Measurements from ENCODE around the gene SPOP.
"Not testable (repeated sequence)": the region's sequence is repeated elsewhere in the genome, so short reads cannot be mapped to it uniquely, and the experiment has no call there.

SPOP gene

DNA sequence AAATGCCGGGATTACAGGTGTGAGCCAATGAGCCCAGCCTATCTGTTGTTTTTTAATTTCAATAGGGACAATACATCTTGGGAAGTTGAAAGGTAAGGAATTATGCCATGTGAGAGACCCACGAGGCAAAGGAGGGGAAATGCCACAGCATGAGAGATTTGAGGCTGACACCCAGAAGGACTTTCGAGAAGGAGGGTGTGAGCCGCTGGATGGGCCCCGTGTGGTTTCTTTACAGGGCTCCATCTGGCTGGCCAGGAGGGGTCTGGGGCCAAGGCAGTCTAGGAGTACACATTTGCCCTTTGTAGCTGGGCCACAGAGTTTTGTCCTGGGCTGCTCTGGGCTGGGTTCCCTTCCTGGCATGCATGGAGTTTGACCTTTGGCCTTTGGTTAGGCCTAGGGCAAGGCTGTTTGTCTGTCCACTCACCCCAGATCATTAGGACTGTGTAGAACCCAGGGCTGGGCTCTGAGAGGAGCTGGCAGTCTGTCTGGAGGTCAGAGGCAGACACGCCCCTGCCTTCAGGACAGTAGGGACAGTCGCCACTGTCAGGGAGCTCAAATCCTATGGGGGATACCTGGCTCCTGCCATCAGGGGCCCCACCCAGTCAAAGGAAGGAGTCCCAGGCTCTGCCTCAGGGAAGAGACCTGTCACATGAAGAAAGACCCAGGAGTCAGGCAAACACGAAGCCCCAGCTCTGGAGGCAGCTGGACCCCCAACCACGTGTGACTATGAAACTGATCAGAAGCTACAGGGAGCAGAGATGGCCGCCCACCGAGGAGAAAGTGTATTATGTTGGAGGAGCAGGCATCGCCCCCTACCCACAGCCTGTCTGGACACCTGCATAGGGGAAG lies 126.5 kb downstream of the SPOP start:
- DNase-seq (ENCODE audit: low spot score): no peak

DNA sequence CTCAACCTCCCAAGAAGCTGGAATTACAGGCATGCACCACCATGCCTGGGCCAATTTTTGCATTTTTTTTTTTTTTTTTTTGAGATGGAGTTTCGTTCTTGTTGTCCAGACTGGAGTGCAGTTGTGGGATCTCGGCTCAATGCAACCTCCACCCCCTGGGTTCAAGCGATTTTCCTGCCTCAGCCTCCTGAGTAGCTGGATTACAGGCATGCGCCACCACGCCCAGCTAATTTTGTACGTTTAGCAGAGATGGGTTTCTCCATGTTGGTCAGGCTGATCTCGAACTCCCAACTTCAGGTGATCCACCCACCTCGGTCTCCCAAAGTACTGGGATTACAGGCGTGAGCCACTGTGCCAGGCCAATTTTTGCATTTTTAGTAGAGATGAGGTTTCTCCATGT lies 127.1 kb downstream of the SPOP start:
- DNase-seq (ENCODE audit: low spot score): not testable (repeated sequence)

DNA sequence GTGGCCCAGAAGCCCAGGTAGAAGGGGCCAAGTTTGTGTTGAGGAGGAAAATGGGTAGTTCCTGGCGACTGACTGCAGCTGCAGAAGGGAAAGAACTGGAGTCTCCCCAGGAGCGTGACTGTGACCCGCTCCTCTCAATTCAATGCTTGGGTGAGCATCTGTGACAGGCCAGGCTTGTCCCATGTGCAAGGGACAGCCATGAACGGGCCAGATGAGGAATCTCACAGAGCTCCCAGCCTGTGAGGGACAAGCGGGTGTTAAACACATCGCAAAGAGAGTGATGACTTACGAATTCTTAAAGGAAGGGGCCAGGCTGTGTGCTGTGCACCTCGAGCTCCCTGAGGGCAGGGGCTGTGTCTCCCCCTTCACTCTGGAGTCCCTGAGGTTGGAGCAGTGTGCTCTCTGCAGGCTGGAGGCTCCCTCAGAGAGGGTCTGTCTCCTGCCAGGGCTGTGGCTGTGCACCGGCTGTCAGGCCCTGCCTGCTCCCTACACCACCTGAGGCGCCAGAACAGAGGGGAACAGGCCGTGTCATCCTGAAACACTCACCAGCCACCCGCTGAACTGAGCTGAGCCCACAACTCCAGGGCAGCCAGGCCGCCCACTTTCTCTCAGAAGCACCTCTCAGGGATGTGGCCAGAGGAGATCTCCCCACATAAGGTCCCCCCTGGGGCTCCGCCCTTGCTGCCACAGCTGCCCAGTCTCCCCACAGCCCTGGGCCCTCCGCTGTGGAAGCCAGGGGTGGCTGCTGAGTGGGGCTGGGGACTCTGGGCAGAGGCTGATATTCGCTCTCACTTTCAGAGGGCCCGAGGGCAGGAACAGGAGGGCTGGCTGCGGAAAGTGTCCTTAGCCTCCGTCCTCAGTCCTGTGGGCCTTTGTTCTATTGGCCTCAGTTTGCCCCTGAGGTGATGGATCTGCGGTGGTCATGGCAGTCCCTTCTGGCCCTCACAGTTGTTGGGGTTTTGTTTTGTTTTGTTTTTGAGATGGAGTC lies 127.9 kb downstream of the SPOP start:
- no peak for DNase-seq (ENCODE audit: low spot score)

DNA sequence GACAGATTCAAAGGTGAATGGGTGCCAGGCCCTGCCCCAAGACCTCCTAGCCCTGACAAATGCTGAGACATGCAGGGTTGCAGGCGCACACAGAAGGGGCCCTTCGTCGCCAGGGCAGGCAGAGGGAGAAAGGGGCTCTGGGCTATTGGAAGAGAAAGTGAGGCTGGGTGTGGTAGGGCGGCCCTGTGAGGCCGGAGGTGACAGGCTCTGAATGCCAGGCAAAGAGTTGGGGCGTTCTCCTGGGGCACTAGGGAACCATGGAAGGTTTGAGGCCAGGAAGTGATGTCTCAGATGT lies 128.6 kb downstream of the SPOP start:
- no peak for DNase-seq (ENCODE audit: low spot score)

Measured in SK-N-DZ (cell line).